D721Med (cell line): ENCODE measurements around the gene GDPD5.

Experiments
- DNase-seq: peaks from one replicate; pipeline ENCODE4 v3.0.0; 2011; ENCODE audit warnings: low spot score; ENCODE audit not compliant: insufficient read length
- FAIRE-seq: peaks from 2 replicates; lab custom pipeline; 2011; peaks lifted over from hg19 to GRCh38; lab: Jason Lieb, UNC
- CTCF ChIP-seq: IDR thresholded peaks from 2 replicates; pipeline ENCODE4 v1.5.1; 2012; ENCODE audit warnings: mild to moderate bottlenecking, control low read depth; ENCODE audit not compliant: insufficient read depth; ENCODE audit errors: missing control alignments

GDPD5 gene

DNA sequence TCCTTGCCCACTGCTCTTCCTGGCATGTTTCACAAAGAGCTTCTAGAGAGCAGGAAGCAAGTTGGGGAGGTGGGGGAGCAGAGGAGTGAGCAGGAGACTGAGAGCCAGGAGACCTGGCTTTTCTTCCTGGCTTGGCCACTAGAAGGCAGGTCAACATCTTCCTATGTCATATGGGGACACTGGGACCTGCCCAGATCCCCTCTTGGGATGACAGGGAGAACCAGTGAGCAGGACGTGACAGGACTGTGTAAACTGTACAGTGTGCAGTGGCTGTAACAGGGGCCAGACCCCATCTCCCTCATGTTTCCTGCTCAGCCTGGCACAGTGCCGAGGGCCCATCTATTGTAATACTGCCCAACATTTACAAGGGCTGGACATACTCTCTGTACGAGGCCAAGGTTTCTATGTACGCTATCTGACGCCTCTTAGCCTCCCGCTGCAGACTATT is 29.4 kb downstream of the GDPD5 start:
- no peak for FAIRE-seq
- TF ChIP-seq CTCF: peak; percentile 15
- peak; percentile 51 for DNase-seq

- TF ChIP-seq CTCF: no peak
- no peak for FAIRE-seq
- DNase-seq: no peak
Measured at GRCh38 chr11:75495749-75496304, 29.9 kb downstream of the GDPD5 start.

- DNase-seq (no peak), FAIRE-seq (no peak)
- TF ChIP-seq CTCF: no peak
Measured at GRCh38 chr11:75493626-75494025, 32.1 kb downstream of the GDPD5 start.

DNA sequence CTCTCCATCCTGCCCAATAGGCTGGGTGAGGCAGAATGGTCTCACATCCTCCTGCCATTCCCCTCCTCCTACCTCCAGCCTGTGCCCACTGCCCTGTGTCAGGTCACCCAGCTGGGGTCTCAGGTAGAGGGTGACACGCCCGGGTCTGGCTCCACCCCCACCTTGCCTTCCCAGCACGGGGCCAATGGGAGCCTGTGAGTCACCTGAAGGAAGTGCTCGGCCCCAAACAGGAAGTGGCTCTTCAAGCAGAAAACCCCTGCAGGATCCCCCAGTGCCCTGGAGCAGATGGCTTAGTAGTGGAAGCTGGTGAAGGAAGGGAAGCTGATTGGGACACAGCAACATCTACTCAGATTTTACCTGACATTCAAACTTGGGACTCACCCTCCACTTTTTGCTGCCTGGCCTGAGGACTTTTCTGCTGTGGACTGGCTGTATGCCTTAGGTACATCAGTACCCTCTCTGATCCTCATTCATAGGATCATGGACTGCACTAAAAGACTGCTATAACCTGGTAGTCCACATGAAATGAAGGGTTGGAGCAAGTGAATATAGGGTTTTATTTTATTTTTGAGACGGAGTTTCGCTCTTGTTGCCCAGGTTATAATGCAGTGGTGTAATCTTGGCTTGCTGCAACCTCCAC is 33.4 kb downstream of the GDPD5 start:
- DNase-seq (no peak), FAIRE-seq (no peak)
- TF ChIP-seq CTCF: no peak

GRCh38 chr11:75491465-75491864 is 34.3 kb downstream of the GDPD5 start:
- FAIRE-seq (no peak), DNase-seq (no peak)

GRCh38 chr11:75490221-75491181 is 35.2 kb downstream of the GDPD5 start:
- no peak for TF ChIP-seq CTCF
- DNase-seq (no peak), FAIRE-seq (no peak)

More at GRCh38 chr11:75491465-75491864, 34.3 kb downstream of the GDPD5 start:
- no peak for TF ChIP-seq CTCF
